Measurements from ENCODE around the gene DDX47.
"Not testable (repeated sequence)": the region's sequence is repeated elsewhere in the genome, so short reads cannot be mapped to it uniquely, and the experiment has no call there.

Gene DDX47

DNA sequence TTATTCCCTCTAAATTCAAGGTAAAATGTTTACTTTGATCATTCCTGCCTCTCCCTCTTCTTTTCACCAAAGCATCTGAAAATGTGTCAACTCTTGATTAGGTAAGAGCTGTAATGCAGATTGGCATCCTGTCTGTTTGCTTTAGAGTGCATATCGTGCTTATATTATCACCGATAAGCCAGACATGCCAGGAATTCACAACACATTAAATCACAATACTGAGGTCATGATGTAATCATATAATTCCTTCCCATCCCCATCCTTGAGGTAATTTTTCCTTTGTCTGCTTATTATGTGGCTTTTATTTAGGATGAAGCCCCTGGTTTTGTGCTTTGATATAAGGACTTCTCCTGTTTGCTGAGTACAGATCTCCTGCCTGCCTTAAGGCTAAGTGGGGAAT lies 10.2 kb downstream of the DDX47 start:
- peak; percentile 88 for DNase-seq

DNA sequence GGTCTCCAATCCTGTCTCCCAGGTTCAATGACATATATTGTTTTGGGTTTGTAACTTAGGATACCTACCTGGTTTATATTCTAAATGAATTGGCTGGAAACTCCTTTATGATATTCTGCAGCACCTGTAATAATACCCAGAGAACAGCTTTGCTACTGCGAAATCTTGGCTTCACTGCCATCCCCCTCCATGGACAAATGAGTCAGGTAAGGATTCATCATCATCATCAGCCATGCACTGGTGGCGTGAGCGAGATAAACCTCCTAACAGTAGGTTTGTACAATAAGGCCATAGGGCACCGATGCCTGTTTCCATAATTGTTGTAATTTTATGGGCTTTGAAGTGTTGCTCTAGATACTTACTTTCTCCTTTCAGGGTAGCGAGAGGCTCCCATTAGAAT lies 10.7 kb downstream of the DDX47 start:
- no peak for DNase-seq

DNA sequence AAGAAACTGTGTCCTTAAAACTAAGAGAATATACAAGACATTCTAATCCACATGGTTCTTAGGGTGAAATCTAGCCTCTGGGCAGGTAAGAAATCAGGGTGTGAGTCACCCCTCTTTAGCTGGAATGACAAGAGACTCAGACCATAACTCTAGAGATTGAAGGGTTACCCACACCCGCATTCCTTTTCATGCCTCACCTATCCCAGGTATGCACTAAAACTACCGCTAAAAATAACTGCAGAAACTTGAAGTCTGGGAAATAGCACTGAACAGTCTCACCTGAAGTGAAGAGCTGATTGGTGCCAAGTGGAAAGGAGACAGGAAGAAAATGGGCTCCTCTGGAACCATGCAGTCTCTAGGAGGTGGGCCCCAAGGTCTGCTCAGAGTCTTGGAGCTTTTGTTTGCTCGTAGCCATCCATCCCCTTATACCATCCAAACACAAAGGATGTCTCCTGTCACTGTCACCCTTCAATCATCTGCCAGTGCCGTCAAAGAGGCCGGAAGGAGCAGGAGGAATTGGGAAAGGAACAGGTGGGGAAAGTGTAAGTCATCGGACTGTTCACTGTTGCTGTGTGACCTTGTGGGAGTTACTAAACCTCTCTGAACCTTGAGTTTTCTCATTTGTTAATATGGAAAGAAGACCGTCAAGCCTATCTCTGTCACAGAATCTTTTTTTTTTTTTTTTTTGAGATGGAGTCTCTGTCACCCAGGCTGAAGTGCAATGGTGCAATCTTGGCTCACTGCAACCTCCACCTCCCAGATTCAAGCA lies 22.4 kb downstream of the DDX47 start:
- peak; percentile 40 for DNase-seq

DNA sequence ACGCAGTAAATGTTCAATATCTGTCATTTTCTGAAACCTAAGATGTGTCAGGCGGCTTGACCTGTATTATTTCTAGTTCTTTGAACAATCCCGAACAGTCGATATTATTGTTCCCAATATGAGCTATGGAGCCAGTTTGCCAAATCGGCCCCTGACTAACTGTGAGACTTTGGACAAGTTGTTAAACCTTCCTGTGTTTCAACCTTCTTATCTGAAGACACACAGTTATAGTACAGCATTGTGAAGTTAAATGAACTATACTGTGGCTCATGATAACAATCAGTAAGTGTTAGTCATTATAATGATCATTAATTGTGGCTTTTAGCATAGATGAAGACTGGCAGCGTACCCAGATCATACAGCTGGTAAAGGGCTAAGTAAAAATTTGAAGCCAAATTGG lies 23.4 kb downstream of the DDX47 start:
- no peak for DNase-seq

DNA sequence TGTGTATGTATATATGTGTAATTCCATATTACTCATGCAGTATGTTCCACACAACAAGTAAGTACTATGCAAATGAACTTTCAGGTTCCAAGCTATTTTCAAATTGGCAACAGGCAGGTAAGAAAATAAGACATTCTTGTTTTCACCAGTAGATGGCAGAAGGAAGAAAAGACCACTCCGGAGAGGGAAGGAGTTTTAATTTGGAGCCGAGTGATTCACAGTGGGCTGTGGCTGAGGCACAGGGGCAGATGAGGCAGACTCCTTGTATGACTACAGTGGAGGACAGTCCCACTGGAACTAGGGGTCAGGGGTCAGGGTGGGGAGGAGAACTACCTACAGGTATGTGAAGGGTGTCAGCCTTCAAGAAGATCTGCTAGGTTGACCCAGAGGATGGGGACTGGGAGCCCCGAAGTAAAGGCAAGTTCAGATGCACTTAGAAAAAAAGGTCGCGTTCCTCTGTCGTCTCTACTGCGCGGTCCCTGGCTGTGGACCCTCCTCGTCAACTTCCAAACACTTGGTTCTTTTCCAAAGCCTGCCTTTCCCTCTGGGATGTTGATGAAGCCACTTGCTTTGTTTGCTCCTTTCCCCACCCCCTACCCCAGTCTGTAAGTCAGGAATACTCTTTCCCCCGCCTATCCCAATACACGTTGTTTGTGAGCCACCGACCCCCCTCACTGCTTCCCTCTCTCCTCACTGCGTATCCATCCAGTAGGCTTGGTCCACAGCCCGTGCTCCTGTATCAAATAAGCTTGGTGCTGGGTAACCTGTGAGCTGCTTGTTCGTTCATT lies 24.1 kb downstream of the DDX47 start:
- peak; percentile 85 for DNase-seq

DNA sequence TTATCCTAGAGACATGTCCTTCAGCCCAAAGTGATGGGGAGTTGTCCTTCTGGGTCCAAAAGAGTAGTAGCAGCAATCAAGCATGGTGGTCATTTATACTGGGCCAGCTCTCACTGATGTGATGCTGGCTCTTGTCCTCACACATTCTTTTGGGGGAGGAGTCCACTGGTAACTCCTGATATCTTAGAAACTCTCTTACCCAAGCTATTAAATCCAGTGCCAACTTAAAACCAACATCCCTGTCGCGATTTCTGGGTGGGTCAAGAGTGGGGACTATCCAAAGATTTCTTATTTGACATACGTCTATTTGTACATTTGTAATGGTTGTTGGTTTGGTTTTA lies 24.6 kb downstream of the DDX47 start:
- DNase-seq: no peak

DNA sequence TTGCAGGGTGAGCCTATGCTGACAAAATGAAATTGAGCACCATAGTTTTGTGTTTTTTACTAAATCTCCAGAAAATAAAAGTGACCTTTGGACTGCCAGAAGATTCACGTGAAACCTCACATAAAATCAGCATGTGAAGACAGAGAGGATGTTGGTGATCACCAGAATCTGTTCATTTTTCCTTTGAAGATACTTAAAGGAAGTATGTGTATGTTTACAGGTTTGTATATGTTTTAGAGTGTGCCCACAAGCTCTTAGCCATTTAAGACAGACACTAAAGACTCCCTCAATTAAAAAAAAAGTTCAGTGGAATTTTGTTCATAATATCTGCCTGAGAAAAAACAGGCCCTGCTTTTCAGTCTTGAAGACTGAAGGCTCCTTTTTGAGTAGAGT lies 25.9 kb downstream of the DDX47 start:
- no peak for DNase-seq

DNA sequence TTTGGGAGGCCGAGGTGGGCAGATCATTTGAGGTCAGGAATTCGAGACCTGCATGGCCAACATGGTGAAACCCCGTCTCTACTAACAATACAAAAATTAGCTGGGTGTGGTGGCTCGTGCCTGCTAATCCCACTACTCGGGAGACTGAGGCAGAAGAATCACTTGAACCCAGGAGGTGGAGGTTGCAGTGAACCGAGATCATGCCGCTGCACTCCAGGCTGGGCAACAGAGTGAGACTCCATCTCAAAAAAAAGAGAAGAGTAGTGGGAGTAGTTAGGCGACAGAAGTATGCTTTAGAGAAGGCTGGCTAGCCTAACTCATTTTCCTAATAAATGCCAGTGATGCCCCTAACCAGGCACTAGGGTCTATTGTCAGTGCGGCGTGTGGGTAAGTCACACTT lies 26.3 kb downstream of the DDX47 start:
- not testable (repeated sequence) for DNase-seq

DNA sequence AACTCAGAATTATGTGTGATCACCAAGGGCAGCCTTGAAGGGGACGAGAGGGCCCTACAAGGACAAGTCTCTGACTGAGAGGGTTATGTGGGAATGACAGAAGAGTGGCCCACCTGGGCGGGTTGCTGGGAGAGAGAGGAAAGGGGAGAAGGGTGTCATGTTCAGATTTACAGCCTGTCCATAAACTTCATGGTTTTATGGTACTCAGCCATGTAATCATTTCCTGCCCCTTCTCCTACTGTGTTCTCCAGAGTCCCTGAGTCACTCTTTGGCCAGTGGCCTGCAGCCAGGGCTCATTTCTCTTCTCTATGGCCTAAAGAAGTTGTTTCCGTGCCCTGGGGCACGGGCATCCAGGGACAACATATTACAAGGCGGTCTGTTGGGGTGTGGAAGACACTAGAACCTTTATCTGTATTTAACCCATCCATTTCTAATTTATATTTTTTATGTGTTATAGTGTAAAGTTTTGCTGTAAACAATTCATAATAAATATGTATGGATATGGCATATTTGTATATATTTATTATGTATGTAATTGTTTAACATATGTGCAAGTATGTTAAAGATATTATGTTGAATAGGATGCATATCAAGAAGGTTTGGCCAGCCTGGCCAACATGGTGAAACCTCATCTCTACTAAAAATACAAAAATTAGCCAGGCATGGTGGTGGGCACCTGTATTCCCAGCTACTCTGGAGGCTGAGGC lies 26.9 kb downstream of the DDX47 start:
- peak; percentile 82 for DNase-seq

DNA sequence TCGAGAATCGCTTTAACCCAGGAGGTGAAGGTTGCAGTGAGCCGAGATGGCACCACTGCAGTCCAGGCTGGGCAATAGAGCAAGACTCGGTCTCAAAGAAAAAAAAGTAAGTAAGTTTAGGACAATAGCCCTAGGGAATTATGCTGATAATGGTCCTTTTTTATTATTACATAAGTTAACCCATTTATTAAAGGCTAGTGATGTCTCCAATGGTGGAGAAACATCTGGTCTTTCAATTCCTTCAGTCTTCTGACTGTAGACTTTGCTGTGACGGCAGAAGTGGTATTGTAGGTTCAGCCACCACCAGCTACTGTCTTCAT lies 27.4 kb downstream of the DDX47 start:
- DNase-seq: no peak

DNA sequence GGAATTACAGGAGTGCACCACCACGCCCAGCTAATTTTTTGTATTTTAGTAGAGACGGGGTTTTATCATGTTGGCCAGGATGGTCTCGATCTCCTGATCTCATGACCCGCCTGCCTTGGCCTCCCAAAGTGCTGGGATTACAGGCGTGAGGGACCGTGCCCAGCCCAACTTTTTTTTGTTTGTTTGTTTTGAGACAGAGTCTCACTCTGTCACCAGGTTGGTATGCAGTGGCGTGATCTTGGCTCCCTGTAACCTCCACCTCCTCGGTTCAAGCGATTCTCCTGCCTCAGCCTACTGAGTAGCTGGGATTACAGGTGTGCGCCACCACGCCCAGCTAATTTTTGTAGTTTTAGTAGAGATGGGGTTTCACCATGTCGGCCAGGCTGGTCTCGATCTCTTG lies 28.3 kb downstream of the DDX47 start:
- DNase-seq: not testable (repeated sequence)

DNA sequence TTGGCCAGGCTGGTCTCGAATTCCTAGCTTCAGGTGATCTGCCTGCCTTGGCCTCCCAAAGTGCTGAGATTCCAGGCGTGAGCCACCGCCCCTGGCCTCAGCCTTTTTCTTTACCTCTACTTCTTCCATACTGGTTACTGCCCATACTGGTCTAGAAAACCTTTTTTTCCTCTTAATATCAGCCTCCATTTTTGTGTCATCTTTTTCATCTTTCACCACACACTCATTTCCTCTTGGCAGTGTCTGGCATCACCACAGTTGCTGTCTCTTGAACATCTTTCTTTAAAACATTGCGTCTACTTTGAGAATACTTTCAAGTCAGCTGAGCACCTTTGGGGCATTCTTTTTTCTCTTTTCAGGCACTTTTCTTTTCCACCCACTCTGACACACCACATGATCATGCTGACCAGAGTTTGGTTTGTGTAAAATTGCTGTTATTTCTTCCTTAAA lies 32.7 kb downstream of the DDX47 start:
- no peak for DNase-seq

DNA sequence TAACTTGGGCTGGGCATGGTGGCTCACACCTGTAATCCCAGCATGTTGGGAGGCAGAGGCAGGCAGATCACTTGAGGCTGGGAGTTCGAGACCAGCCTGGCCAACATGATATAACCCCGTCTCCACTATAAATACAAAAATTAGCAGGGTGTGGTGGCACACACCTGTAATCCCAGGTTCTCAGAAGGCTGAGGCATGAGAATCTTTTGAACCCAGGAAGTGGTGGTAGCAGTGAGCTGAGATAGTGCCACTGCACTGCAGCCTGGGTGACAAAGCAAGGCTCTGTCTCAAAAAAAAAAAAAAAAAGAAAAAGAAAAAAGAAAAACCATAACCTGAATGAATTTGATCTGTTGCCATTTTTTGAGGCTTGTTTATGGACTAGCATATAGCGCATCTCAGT lies 33.6 kb downstream of the DDX47 start:
- DNase-seq: not testable (repeated sequence)

DNA sequence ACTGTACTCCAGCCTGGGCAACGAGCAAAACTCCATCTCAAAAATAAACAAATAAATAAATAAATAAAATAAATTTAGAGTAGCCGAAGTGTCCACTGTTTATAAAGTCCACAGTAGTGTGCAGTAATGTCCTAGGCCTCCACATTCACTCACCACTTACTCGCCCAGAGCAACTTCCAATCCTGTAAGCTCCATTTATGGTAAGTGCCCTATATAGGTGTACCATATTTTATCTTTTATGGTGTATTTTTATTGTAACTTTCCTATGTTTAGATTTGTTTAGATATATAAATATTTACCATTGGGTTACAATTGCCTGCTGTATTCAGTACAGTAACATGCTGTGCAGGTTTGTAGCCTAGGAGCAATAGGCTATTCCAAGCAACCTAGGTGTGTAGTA lies 40.3 kb downstream of the DDX47 start:
- no peak for DNase-seq

DNA sequence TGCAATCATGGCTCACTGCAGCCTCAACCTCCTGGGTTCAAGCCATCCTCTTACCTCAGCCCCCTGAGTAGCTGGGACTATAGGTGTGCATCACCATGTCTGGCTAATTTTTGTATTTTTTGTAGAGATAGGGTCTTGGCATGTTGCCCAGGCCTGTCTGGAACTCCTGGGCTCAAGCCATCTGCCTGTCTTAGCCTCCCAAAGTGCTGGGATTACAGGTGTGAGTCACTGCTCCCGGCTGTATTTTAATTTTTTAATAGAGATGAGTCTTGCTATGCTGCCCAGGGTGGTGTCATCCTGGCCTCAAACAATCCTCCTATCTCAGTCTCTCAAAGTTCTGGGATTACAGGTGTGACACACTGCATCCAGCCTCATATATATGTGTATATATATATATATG lies 46.5 kb downstream of the DDX47 start:
- peak; percentile 68 for DNase-seq

DNA sequence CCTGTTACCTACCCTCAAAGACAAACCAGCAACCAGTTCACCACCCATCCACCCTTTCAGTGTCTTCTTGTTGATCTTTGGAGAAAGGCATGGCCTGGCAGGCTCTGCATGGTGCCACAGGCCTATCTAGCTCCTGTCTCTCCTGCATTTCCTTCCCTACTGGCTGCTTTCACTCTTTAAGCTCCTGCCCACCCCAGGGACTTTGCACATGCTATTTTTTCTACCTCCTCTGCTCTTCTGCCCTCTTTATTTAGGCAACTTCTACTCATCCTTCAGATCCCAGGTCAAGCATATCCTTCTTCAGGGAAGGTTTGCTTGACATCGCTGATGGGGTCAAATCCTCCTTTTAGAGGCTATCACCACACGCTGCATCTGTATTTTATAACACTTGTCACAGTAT lies 51.1 kb downstream of the DDX47 start:
- DNase-seq: no peak

DNA sequence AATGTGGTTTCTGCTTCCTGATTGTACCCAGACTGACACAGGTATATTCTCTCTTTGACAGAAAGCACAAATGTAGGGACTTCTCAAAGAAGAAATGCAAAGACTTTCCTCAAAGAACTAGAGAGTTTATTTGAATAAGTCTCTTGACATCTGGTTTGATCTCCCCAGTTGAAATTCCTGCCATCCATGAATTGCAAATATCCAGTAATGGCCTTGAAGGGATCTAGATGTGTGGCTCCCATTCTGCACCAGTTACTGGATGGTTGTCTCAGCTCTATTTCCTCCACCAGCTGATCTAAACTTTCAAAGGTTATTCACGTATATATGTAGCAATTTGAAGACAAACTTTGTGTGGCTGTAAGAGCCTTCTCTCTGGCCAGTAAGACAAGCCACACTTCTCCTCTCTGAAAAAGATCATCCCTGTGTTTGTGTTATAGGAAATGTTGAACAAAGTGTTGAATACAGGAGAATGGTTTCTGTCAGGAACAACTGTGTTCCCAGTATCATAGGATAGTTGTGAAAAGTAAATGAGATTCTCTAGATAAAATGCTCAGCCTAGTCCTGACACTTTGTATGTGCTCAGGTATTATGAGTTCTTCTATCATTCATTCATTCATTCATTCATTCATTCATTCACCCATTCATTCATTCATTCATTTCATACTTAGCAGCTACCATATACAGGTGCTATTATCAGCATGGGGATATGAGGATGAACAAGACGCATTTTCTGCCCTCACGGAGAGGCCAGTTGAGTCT lies 55.5 kb downstream of the DDX47 start:
- DNase-seq: no peak

DNA sequence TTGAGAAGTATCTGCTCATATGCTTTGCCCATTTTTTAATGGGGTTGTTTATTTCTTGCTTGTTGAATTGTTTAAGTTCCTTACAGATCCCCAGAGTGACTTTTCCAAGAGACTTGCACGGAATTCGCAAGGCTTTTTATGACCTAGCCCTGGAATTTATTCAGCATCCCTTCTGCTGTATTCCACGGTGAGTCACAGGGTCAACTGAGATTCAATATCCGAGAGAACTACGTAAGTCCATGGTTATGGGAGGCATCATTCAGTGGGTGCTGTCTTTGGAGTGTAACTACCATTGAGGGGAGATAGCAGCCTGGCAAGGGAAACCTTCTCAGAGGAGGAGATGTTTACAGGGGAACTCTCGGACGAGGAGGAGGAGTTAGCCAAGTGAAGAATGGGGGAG lies 57.3 kb downstream of the DDX47 start:
- peak; percentile 99 for DNase-seq

DNA sequence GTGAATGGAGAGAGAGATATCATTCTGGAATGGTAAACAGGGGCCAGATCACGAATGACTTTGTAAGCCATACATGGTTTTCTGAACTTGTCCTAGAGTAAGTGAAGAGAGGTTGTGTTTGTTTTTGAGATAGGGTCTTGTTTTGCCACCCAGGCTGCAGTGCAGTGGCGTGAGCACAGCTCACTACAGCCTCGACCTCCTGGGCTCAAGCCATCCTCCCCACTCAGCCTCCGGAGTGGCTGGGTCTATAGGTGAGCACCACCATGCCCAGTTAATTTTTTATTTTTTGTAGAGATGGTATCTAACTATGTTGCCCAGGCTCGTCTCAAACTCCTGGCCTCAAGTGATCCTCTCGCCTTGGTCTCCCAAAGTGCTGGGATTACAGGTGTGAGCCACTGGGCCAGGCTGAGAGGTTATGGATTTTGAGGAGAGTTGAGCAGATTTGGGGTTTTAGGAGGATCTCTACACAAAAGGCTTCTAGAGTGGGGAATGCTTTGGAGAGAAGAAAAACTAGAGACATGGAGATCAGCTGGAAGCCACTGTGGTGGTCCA lies 58.5 kb downstream of the DDX47 start:
- DNase-seq: no peak

DNA sequence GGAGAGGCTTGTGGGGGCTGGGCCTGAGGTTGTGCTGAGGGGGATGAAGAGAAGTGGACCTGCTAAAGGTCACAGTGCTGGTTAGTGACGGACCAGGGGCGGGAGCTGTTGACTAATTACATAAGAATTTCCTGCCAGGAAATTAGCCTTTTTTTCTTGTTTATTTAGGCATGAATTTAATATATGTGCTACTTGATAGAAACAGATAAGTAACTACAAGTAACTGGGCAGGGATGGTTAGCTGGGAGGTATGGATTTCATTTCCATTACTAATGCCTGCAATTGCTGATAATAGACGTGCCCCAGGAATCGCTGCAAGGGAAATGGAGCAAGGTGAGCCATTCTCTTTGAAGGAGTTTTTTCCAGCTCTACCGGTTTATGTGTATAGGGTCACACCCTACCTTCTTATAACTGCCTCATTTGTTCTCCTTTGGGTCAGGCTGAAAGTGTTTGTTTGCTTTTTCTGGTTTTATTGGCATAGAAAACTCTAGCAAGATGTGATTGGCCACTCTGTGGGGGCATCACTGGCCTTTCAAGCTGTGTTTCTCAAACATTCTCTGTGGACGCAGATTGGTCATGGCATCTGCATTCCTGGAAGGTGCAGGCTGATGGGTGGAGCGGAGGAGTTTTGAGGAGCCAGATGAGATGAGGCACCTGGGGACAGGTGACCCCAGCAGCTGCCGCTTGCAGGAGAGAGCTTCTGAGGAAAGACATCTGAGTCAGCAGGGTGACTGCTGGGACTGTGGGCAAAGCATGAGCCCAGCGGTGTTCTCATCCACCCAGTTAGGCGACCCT lies 59.2 kb downstream of the DDX47 start:
- peak; percentile 82 for DNase-seq

DNA sequence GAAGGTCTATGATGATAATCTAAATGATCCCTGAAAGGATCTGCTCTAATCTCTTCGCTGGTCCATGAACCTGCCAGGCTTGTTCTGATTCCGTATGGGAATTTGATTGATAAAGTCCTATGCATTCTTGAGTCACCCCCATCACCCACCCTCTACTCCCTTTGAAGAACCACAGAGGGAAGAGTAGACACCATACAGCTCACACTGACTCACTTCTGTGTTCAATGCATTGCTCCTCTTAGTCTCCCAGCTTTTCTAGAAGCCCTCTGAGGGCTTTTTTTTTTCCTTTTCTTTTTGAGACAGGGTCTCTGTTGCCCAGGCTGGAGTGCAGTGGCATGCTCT lies 59.8 kb downstream of the DDX47 start:
- DNase-seq: peak; percentile 78

DNA sequence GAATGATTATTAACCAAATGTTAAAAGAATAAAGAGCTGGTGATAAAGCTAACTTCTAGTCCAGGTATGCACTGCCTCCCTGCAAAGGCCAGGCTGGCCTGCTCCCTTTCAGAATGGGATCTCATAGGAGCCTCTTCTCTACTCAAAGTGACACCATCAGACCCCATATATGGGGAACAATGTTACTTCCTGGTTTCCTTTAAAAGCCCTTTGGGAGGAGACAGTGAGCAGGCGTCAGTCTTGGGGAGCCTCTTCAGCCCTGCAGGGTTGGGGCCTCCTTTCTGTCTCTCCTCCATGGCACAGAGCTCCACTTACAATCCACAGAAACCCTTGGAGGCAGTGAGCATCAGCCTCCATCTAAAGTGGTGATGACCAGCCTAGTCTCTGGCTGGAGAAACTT lies 60.9 kb downstream of the DDX47 start:
- DNase-seq: no peak

Data from fibroblast of skin of right biceps (primary cell).